Astrocyte (in vitro differentiated cells and primary cell): ENCODE results near the gene SP140. TPM values are rescaled to one million over a fixed set of nuclear protein-coding genes. Genes with fewer than 3 reads are reported as not detected.

Experiments
- DNase-seq: peaks from one replicate; pipeline ENCODE4 v3.0.0-alpha.2; 2010; ENCODE audit warnings: low read depth
- FAIRE-seq: peaks from 2 replicates; lab custom pipeline; 2011; peaks lifted over from hg19 to GRCh38; lab: Jason Lieb, UNC
- H2AFZ ChIP-seq: 2 replicates; pipeline ENCODE4 v1.6.0; 2012; ENCODE audit warnings: low read depth, low read length, inconsistent platforms
- H3K27ac ChIP-seq: 2 replicates; pipeline ENCODE4 v1.5.1; 2011; ENCODE audit warnings: low read depth, low read length, inconsistent platforms
- H3K27me3 ChIP-seq: 2 replicates; pipeline ENCODE4 v1.6.0; 2011; ENCODE audit warnings: low read length, inconsistent platforms; ENCODE audit not compliant: insufficient read depth
- H3K36me3 ChIP-seq: 2 replicates; pipeline ENCODE4 v1.5.1; 2011; ENCODE audit warnings: low read length, inconsistent platforms; ENCODE audit not compliant: insufficient read depth
- H3K4me1 ChIP-seq: 2 replicates; pipeline ENCODE4 v1.5.1; 2011; ENCODE audit warnings: low read length, inconsistent platforms; ENCODE audit not compliant: insufficient read depth
- H3K4me2 ChIP-seq: 2 replicates; pipeline ENCODE4 v1.6.0; 2012; ENCODE audit warnings: low read length, inconsistent platforms
- H3K4me3 ChIP-seq: 2 replicates; pipeline ENCODE4 v1.5.1; 2011; ENCODE audit warnings: low read depth, mild to moderate bottlenecking, low read length, inconsistent platforms; ENCODE audit not compliant: insufficient read depth
- H3K79me2 ChIP-seq: 2 replicates; pipeline ENCODE4 v1.6.0; 2012; ENCODE audit warnings: mild to moderate bottlenecking, low read length, inconsistent platforms; ENCODE audit not compliant: insufficient read depth
- H3K9ac ChIP-seq: 2 replicates; pipeline ENCODE4 v1.6.0; 2012; ENCODE audit warnings: mild to moderate bottlenecking, low read length, inconsistent platforms
- H3K9me3 ChIP-seq: 2 replicates; pipeline ENCODE4 v1.5.1; 2012; ENCODE audit warnings: low read depth, mild to moderate bottlenecking, low read length, inconsistent platforms; ENCODE audit not compliant: insufficient read depth
- H4K20me1 ChIP-seq: 2 replicates; pipeline ENCODE4 v1.6.0; 2012; ENCODE audit warnings: low read length, inconsistent platforms; ENCODE audit not compliant: insufficient read depth
- H3K27ac Mint-ChIP-seq: one replicate; pipeline ENCODE4 v1.8.0; 2021; ENCODE audit warnings: mild to moderate bottlenecking, mixed read lengths; ENCODE audit not compliant: unreplicated experiment
- H3K27me3 Mint-ChIP-seq: one replicate; pipeline ENCODE4 v1.8.0; 2021; ENCODE audit warnings: low read depth, mixed read lengths; ENCODE audit not compliant: unreplicated experiment
- H3K36me3 Mint-ChIP-seq: one replicate; pipeline ENCODE4 v1.8.0; 2021; ENCODE audit warnings: low read depth, mixed read lengths; ENCODE audit not compliant: unreplicated experiment
- H3K4me1 Mint-ChIP-seq: one replicate; pipeline ENCODE4 v1.8.0; 2021; ENCODE audit warnings: low read depth, mixed read lengths; ENCODE audit not compliant: unreplicated experiment
- H3K4me3 Mint-ChIP-seq: one replicate; pipeline ENCODE4 v1.8.0; 2021; ENCODE audit warnings: mild to moderate bottlenecking, moderate library complexity, mixed read lengths; ENCODE audit not compliant: unreplicated experiment
- H3K9me3 Mint-ChIP-seq: one replicate; pipeline ENCODE4 v1.8.0; 2021; ENCODE audit warnings: mild to moderate bottlenecking, mixed read lengths; ENCODE audit not compliant: unreplicated experiment
- CTCF ChIP-seq: IDR thresholded peaks from 2 replicates; pipeline ENCODE4 v1.5.1; 2011; ENCODE audit warnings: low read depth, mild to moderate bottlenecking, inconsistent platforms, low read length, moderate library complexity; ENCODE audit not compliant: insufficient read depth
- EZH2 ChIP-seq: IDR thresholded peaks from 2 replicates; pipeline ENCODE4 v1.6.1; 2012; ENCODE audit warnings: mild to moderate bottlenecking, low read length, inconsistent platforms; ENCODE audit not compliant: insufficient read depth
- total RNA-seq: library from RNA; stranded (reverse); gene quantifications from 2 replicates; pipeline ENCODE4 v1.2.1, GENCODE V29; 2021

The SP140 gene
- total RNA-seq, 1 donor from 2014 or later = 18.5 TPM

GRCh38 chr2:230312638-230313037 is 87.1 kb downstream of the SP140 start:
- no peak overlapping the region for H3K27ac Mint-ChIP-seq
- peak; percentile 67 for FAIRE-seq
- H4K20me1 ChIP-seq = no peaks in the 10 kb centered on the region

GRCh38 chr2:230317366-230317765 is 91.8 kb downstream of the SP140 start:
- Histone ChIP-seq H3K4me1 (peaks cover 7% of the 10 kb centered on the region), H3K36me3 (no peaks in the 10 kb centered on the region), H3K4me2 (no peak overlapping the region), H4K20me1 (no peaks in the 10 kb centered on the region), H3K79me2 (no peaks in the 10 kb centered on the region), H3K4me3 (no peak overlapping the region), H3K27me3 (no peaks in the 10 kb centered on the region), H3K27ac (no peak overlapping the region), H2AFZ (no peak overlapping the region), H3K9ac (no peak overlapping the region), H3K9me3 (no peaks in the 10 kb centered on the region)
- FAIRE-seq = no peak
- H3K36me3 Mint-ChIP-seq = peaks cover 7% of the 10 kb centered on the region
- peaks cover 8% of the 10 kb centered on the region for H3K4me1 Mint-ChIP-seq
- no peak for DNase-seq
- no peak overlapping the region for H3K4me3 Mint-ChIP-seq
- no peak overlapping the region for H3K27ac Mint-ChIP-seq
- peaks cover 6% of the 10 kb centered on the region for H3K9me3 Mint-ChIP-seq
- TF ChIP-seq EZH2 = no peak
- TF ChIP-seq CTCF = no peak
- no peaks in the 10 kb centered on the region for H3K27me3 Mint-ChIP-seq

More at GRCh38 chr2:230312638-230313037, 87.1 kb downstream of the SP140 start:
- peaks cover 7% of the 10 kb centered on the region for H3K4me1 ChIP-seq
- H3K27me3 ChIP-seq = no peaks in the 10 kb centered on the region
- no peaks in the 10 kb centered on the region for H3K9me3 Mint-ChIP-seq
- no peaks in the 10 kb centered on the region for H3K36me3 ChIP-seq
- no peak overlapping the region for H3K4me3 Mint-ChIP-seq
- H3K36me3 Mint-ChIP-seq = peaks cover 14% of the 10 kb centered on the region
- H3K27me3 Mint-ChIP-seq = no peaks in the 10 kb centered on the region
- no peak overlapping the region for H3K9ac ChIP-seq
- H3K4me3 ChIP-seq = no peak overlapping the region
- no peaks in the 10 kb centered on the region for H3K79me2 ChIP-seq
- H3K9me3 ChIP-seq = no peaks in the 10 kb centered on the region
- H3K27ac ChIP-seq = no peak overlapping the region
- H3K4me1 Mint-ChIP-seq = peaks cover 11% of the 10 kb centered on the region
- no peak overlapping the region for H3K4me2 ChIP-seq
- no peak for TF ChIP-seq CTCF
- no peak for TF ChIP-seq EZH2
- peak; percentile 38 for DNase-seq
- peak overlapping the region; percentile 46 for H2AFZ ChIP-seq

DNA sequence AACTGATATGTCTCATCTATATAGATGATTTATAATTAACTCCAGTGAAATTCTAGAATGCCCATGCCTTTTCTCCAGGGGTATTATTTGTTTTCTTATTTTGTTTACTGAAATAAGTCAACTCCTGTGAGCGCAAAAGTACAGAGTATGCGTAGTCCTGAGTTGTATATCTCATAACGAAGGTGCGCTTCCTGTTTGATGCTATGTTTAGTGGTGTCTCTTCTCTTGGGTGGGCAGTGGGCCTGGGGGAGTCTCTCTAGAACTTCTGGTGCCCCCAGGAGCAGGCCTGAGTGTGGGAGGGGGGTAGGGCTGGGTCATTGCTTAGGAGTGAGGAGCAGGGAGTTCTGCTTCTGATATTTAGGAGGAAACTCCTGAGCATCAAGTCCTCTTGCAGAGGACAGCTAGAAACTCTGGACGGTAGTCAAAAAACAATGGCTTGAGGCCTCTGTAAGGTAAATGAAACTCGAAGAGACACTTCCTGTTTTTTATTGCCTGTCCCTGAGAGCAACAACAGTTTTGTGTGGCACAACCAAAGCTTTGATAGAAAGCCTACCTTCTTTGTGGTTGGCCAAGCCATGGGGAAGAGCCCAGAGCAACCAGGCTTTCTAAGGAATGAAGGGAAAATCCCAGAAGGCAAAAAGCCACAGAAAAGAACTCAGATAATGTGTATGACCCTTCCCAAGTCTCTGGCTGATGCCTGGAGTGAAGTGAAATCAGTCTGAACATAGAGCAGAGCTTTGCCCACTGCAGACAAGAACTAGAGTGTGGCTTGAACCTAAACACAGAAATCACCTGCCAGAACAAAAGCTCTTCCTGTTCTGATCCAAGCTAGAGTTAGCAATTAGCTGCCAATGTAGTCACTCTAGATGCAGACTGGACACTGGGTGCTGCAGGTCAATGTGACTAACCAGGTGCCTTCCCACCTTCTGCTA is 92.9 kb downstream of the SP140 start:
- Mint-ChIP-seq H3K9me3 (peaks cover 12% of the 10 kb centered on the region), H3K4me1 (no peaks in the 10 kb centered on the region), H3K36me3 (peaks cover 9% of the 10 kb centered on the region), H3K4me3 (no peak overlapping the region), H3K27ac (no peak overlapping the region), H3K27me3 (no peaks in the 10 kb centered on the region)
- H3K4me1 ChIP-seq = no peaks in the 10 kb centered on the region
- no peaks in the 10 kb centered on the region for H3K79me2 ChIP-seq
- H4K20me1 ChIP-seq = no peaks in the 10 kb centered on the region
- no peak overlapping the region for H3K27ac ChIP-seq
- TF ChIP-seq EZH2 (no peak), CTCF (no peak)
- peak; percentile 13 for FAIRE-seq
- H3K36me3 ChIP-seq = no peaks in the 10 kb centered on the region
- H2AFZ ChIP-seq = no peak overlapping the region
- H3K4me3 ChIP-seq = no peak overlapping the region
- H3K4me2 ChIP-seq = no peak overlapping the region
- H3K27me3 ChIP-seq = no peaks in the 10 kb centered on the region
- peaks cover 8% of the 10 kb centered on the region for H3K9me3 ChIP-seq
- H3K9ac ChIP-seq = no peak overlapping the region
- no peak for DNase-seq
